Peyer's patch (tissue), 4 donors: ENCODE results near the gene THAP2.

Experiments used
- POLR2A ChIP-seq, 2 donors: fragments of 450-650 bp; IDR thresholded peaks; one replicate each; pipeline ENCODE4 v1.5.1; 2017; ENCODE audit warnings: antibody characterized with exemption in 2 of 2, mild to moderate bottlenecking in 2 of 2, moderate library complexity in 2 of 2
- TF ChIP-seq, protein P1 (sequence below), 6 experiments: fragments of 450-650 bp in 4 of 6; fragments of 200-600 bp in 2 of 6; sonication (generic) in 1 of 6; IDR thresholded peaks; one replicate each; pipeline ENCODE4 v1.5.1; 2017 to 2019; ENCODE audit warnings: antibody characterized with exemption in 6 of 6, mild to moderate bottlenecking in 3 of 6, moderate library complexity in 1 of 6

- no peak for TF ChIP-seq POLR2A (IDR thresholded peaks at IDR 0.05)
- TF ChIP-seq, protein P1, sequence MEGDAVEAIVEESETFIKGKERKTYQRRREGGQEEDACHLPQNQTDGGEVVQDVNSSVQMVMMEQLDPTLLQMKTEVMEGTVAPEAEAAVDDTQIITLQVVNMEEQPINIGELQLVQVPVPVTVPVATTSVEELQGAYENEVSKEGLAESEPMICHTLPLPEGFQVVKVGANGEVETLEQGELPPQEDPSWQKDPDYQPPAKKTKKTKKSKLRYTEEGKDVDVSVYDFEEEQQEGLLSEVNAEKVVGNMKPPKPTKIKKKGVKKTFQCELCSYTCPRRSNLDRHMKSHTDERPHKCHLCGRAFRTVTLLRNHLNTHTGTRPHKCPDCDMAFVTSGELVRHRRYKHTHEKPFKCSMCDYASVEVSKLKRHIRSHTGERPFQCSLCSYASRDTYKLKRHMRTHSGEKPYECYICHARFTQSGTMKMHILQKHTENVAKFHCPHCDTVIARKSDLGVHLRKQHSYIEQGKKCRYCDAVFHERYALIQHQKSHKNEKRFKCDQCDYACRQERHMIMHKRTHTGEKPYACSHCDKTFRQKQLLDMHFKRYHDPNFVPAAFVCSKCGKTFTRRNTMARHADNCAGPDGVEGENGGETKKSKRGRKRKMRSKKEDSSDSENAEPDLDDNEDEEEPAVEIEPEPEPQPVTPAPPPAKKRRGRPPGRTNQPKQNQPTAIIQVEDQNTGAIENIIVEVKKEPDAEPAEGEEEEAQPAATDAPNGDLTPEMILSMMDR (IDR thresholded peaks at IDR 0.05), result no peak
These were observed 57.8 kb downstream of the THAP2 start for GRCh38 chr12:71721783-71722505.
